Karpas-422 (cell line): ENCODE measurements around the gene AVPI1. TPM values are rescaled to one million over a fixed set of nuclear protein-coding genes. Genes with fewer than 3 reads are reported as not detected.

Experiments used
- DNase-seq: peaks from one replicate; pipeline ENCODE4 v3.0.0-alpha.2; 2015
- H2AFZ ChIP-seq: fragments of 200-600 bp; sonication (generic); 2 replicates; pipeline ENCODE4 v1.6.1; 2014; ENCODE audit warnings: antibody characterized with exemption, low read length, mixed read lengths
- H3K27ac ChIP-seq: fragments of 200-600 bp; sonication (generic); 2 replicates; pipeline ENCODE4 v1.5.1; 2014; ENCODE audit warnings: mild to moderate bottlenecking, low read length, moderate library complexity
- H3K27me3 ChIP-seq: fragments of 200-600 bp; sonication (generic); 2 replicates; pipeline ENCODE4 v1.6.1; 2014; ENCODE audit warnings: low read length, mixed read lengths
- H3K36me3 ChIP-seq: fragments of 200-600 bp; sonication (generic); 2 replicates; pipeline ENCODE4 v1.6.1; 2014; ENCODE audit warnings: low read length, mixed read lengths; ENCODE audit not compliant: insufficient read depth
- H3K4me1 ChIP-seq: fragments of 200-600 bp; sonication (generic); 2 replicates; pipeline ENCODE4 v1.6.1; 2014; ENCODE audit warnings: mild to moderate bottlenecking, low read length, mixed read lengths
- H3K4me2 ChIP-seq: fragments of 200-600 bp; sonication (generic); 2 replicates; pipeline ENCODE4 v1.6.1; 2014; ENCODE audit warnings: low read length, low read depth, mild to moderate bottlenecking; ENCODE audit not compliant: poor library complexity, severe bottlenecking
- H3K4me3 ChIP-seq: fragments of 200-600 bp; sonication (generic); 2 replicates; pipeline ENCODE4 v1.5.1; 2014; ENCODE audit warnings: mild to moderate bottlenecking, antibody characterized with exemption, low read length, mixed read lengths
- H3K79me2 ChIP-seq: fragments of 200-600 bp; sonication (generic); 2 replicates; pipeline ENCODE4 v1.6.1; 2014; ENCODE audit warnings: mild to moderate bottlenecking, low read length, mixed read lengths
- H3K9ac ChIP-seq: fragments of 200-600 bp; sonication (generic); 2 replicates; pipeline ENCODE4 v1.6.0; 2014; ENCODE audit warnings: low read length
- H3K9me2 ChIP-seq: fragments of 200-600 bp; sonication (generic), shearing (Covaris generic); replicated peaks from 2 replicates; pipeline ENCODE4 v1.6.0; 2014; ENCODE audit warnings: mild to moderate bottlenecking, low read length, moderate library complexity; ENCODE audit not compliant: insufficient read depth
- H3K9me3 ChIP-seq: fragments of 300-700, 200-600 bp; sonication (generic); 2 replicates; pipeline ENCODE4 v1.6.1; 2014; ENCODE audit warnings: low read length, mixed read lengths
- H4K20me1 ChIP-seq: fragments of 200-600 bp; sonication (generic); 2 replicates; pipeline ENCODE4 v1.6.1; 2014; ENCODE audit warnings: mild to moderate bottlenecking, antibody characterized with exemption, low read length, low read depth; ENCODE audit not compliant: insufficient read depth
- total RNA-seq: library from RNA; depleted of rRNA; stranded (reverse); fragments of >200 nt; shearing (Covaris generic); gene quantifications from 2 replicates; pipeline ENCODE4 v1.2.3, GENCODE V29; 2014; ENCODE audit warnings: low replicate concordance; rRNA removed

The AVPI1 gene, protein sequence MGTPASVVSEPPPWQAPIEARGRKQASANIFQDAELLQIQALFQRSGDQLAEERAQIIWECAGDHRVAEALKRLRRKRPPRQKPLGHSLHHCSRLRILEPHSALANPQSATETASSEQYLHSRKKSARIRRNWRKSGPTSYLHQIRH
- not detected in 2 replicates for total RNA-seq

DNA sequence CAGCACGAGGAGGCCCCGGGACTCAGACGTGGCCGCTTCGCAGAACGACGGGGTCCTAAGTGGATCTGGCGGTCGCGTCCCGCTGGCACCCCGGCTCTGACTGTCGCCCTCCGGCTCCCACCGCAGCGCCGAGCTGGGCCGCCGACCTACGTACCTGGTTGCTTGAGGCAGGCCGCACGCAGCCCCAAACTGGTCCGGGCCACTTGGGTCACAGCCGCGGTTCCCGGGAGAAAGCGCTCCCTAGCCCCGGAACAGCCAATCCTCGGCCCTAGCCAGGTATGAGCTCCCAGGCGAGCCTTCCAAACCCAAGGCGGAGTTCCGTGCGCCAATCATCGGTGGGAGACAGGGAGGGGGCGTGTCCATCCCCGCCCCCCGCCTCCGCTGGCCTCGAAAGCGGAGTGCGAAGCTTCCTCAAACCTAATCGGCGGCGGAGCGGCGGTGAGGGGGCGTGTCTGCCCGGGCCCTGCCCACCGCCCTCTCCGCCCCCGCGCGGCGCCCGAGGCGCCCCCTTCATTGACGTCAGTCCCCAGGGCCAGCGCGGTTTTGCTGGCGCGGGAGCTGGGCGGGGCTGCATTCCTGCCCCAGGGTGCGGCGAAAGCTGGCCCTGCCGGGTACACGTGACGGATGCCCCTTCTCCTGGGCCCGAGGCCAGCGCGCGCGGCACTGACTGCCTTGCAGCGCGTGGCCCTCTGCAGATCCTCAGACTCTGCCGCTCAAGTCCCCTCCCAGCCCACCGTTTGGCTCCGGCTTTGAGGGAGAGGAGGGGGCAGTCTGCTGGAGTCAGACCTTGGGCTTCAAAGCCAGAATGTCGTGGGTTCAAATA lies at the start of gene AVPI1:
Gene AVPI1, minus strand, starts transcription at position 280 of the 823 bp plus-strand sequence. CDS start 7,336 bp downstream, outside the sequence.
- Histone ChIP-seq H3K4me1 (peaks cover 11% of the 10 kb centered on the region), H3K4me2 (peak within 1 kb of the TSS; percentile 73), H3K79me2 (no peaks in the 10 kb centered on the region), H3K4me3 (peak within 1 kb of the TSS; percentile 64), H4K20me1 (no peaks in the 10 kb centered on the region), H3K27ac (no peak within 1 kb of the TSS), H3K36me3 (no peaks in the 10 kb centered on the region), H3K9me2 (no peaks in the 10 kb centered on the region), H2AFZ (peak within 1 kb of the TSS; percentile 94), H3K27me3 (no peaks in the 10 kb centered on the region), H3K9me3 (no peaks in the 10 kb centered on the region), H3K9ac (peak within 1 kb of the TSS; percentile 72)
- DNase-seq = peak; percentile 93

DNA sequence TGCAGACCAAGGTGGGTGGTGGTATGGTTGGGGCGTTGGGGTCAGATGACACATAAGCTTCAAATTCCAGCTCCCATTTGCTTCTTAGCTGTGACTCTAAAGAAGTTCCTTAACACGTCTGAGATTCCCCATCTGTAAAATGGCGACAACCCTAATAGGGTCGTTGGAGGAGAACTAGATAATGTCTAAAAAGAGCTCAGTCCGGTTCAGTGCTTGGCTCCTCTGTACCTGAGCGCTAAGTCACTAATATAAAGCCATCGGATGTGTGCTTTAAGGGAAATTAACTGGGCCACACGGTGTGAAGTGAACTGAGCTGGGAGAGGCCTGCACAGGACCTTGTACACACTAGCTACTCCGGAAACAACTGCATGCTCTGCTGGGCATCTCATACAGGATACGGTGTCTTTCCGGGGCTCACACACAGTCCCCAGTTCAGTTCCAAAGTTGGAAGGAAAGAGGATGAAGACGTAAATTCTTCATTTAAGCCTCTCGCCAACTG lies 49.4 kb upstream of the AVPI1 start:
- Histone ChIP-seq H3K4me1 (peaks cover 34% of the 10 kb centered on the region), H3K36me3 (peaks cover 3% of the 10 kb centered on the region; the same call in 1 of the 2 replicates), H3K4me2 (peak overlapping the region; percentile 69)

DNA sequence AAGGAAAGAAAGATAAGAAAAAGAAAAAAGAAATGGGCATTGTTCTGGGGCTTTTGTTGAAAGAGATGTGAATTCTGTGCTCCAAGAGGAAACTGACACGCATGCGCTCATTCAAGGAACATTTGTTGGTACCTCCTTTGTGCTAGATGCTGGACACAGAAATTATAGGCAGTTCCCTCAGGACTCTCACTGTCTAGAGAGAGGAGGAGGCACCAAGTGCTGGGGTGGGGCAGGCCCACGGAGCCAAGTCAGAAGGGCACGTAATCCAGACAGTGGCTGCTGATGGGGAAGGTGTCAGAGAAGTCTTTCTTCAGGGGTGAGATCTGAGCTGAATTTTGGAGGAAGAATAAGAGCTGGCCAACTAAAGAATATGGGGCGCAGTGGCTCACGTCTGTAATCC lies 47.0 kb upstream of the AVPI1 start:
- no peaks in the 10 kb centered on the region for H3K36me3 ChIP-seq
- H3K27me3 ChIP-seq = no peaks in the 10 kb centered on the region
- H3K4me3 ChIP-seq = no peak overlapping the region
- no peaks in the 10 kb centered on the region for H3K9me2 ChIP-seq
- no peak overlapping the region for H3K27ac ChIP-seq
- peaks cover 16% of the 10 kb centered on the region for H3K4me1 ChIP-seq
- no peak overlapping the region for H3K9ac ChIP-seq
- H4K20me1 ChIP-seq = no peaks in the 10 kb centered on the region
- no peak overlapping the region for H2AFZ ChIP-seq
- no peak overlapping the region for H3K4me2 ChIP-seq
- H3K79me2 ChIP-seq = peaks cover 18% of the 10 kb centered on the region
- no peak for DNase-seq
- no peaks in the 10 kb centered on the region for H3K9me3 ChIP-seq

More for the DNA sequence above, 49.4 kb upstream of the AVPI1 start:
- Histone ChIP-seq H3K9ac (peak overlapping the region; percentile 94; the same call in 1 of the 2 replicates), H3K79me2 (peaks cover 35% of the 10 kb centered on the region), H3K9me2 (no peaks in the 10 kb centered on the region), H4K20me1 (no peaks in the 10 kb centered on the region), H3K27ac (no peak overlapping the region), H3K9me3 (no peaks in the 10 kb centered on the region), H2AFZ (peak overlapping the region; percentile 42; the same call in 1 of the 2 replicates), H3K27me3 (no peaks in the 10 kb centered on the region), H3K4me3 (peak overlapping the region; percentile 92; the same call in 1 of the 2 replicates)
- no peak for DNase-seq

DNA sequence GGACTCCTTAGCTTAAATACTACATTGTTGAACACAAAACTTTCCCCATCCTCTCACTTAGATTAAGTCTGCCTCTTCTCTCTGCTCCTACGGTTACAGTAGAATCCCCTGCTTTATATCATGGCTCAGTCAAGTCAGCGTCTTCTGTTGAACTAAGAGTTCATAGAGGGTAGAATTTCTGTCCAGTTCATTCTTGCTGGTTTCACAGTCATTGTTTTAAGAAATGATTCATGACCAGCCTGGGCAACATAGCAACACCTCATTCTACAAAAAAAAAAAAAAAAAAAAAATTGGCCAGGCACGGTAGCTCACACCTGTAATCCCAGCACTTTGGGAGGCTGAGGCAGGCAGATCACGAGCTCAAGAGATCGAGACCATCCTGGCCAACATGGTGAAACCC lies 46.2 kb upstream of the AVPI1 start:
- Histone ChIP-seq H3K9me3 (no peaks in the 10 kb centered on the region), H3K4me3 (no peak overlapping the region), H3K79me2 (peaks cover 12% of the 10 kb centered on the region), H4K20me1 (no peaks in the 10 kb centered on the region), H2AFZ (no peak overlapping the region), H3K36me3 (no peaks in the 10 kb centered on the region), H3K9ac (no peak overlapping the region), H3K4me2 (no peak overlapping the region), H3K27me3 (no peaks in the 10 kb centered on the region), H3K4me1 (peaks cover 10% of the 10 kb centered on the region), H3K9me2 (no peaks in the 10 kb centered on the region), H3K27ac (no peak overlapping the region)
- no peak for DNase-seq

DNA sequence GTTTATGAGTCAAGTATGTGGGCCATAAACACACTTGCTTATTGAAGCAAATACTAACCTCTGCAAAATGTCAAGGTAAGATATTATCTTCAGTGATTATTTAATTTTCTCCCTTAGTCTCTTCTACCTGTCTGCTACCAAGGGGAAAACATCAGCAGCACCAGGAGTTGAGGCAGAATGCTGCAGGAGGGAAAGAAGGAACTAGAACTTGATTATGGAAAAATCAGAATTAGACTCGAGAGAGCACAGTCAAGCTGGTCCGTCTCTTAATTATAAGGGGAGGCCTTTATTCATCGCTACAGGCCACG lies 45.0 kb upstream of the AVPI1 start:
- H3K27me3 ChIP-seq = no peaks in the 10 kb centered on the region
- no peaks in the 10 kb centered on the region for H3K79me2 ChIP-seq
- no peak overlapping the region for H3K27ac ChIP-seq
- H3K4me3 ChIP-seq = no peak overlapping the region
- no peak overlapping the region for H3K9ac ChIP-seq
- H3K9me2 ChIP-seq = no peaks in the 10 kb centered on the region
- H2AFZ ChIP-seq = no peak overlapping the region
- H3K9me3 ChIP-seq = no peaks in the 10 kb centered on the region
- H3K4me1 ChIP-seq = peaks cover 6% of the 10 kb centered on the region
- DNase-seq = no peak
- no peak overlapping the region for H3K4me2 ChIP-seq
- H4K20me1 ChIP-seq = no peaks in the 10 kb centered on the region
- H3K36me3 ChIP-seq = no peaks in the 10 kb centered on the region

DNA sequence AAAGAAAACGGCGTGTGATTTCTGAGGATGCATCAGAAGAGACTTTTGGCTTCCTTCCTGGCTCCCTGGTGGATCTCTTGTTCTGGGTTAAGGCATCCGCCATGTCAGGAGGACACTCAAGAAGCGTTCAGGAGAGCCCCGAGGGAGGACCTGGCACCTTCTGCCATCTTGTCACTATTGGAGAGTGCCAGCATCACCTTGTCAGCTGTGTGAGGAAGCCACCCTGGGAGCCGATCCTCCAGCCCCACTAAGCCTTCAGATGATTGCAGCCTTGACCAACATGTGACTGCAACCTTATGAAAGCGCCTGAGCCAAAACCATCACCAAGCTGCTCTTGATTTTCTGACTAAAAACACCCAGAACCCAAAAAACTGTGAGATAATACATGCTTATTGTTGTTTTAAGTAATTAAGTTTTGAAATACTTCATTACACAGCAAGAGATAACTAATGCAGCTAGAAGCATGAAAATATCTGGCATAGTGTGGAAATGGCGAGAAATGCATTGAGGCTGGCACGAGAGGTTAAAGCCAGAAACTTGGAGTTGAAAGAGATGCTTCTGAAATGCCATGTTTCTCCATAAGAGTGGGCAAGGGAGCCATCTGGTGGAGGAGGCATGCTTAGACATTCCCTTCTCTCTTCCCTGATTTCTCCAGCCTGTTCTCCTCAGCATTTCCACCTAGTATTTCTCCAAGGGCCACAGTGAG lies 44.5 kb upstream of the AVPI1 start:
- no peaks in the 10 kb centered on the region for H3K79me2 ChIP-seq
- peak; percentile 65 for DNase-seq
- no peaks in the 10 kb centered on the region for H4K20me1 ChIP-seq
- H3K4me2 ChIP-seq = no peak overlapping the region
- no peak overlapping the region for H3K9ac ChIP-seq
- no peaks in the 10 kb centered on the region for H3K36me3 ChIP-seq
- peaks cover 2% of the 10 kb centered on the region for H3K4me1 ChIP-seq
- no peak overlapping the region for H3K4me3 ChIP-seq
- no peak overlapping the region for H3K27ac ChIP-seq
- no peak overlapping the region for H2AFZ ChIP-seq
- H3K9me3 ChIP-seq = no peaks in the 10 kb centered on the region
- no peaks in the 10 kb centered on the region for H3K27me3 ChIP-seq
- H3K9me2 ChIP-seq = no peaks in the 10 kb centered on the region

DNA sequence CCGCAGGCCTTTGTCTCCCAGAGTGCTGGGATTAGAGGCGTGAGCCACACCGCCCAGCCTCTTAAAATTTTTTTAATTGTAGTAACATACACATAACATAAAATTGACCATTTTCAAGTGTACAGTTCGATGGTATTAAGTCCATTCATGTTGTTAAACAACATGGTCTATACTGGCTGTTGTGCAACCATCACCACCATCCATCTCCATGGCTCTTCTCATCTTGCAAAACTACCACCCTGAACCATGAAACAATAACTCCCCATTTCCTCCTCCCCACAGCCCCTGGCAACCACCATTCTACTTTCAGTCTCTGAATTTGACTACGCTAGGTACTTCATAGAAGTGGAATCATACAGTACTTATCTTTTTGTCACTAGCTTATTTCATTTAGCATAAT lies 42.0 kb upstream of the AVPI1 start:
- no peaks in the 10 kb centered on the region for H3K9me3 ChIP-seq
- H3K4me3 ChIP-seq = no peak overlapping the region
- no peaks in the 10 kb centered on the region for H3K79me2 ChIP-seq
- H3K36me3 ChIP-seq = no peaks in the 10 kb centered on the region
- no peaks in the 10 kb centered on the region for H4K20me1 ChIP-seq
- no peaks in the 10 kb centered on the region for H3K4me1 ChIP-seq
- DNase-seq = no peak
- H3K27ac ChIP-seq = no peak overlapping the region
- no peak overlapping the region for H3K9ac ChIP-seq
- no peak overlapping the region for H2AFZ ChIP-seq
- no peaks in the 10 kb centered on the region for H3K27me3 ChIP-seq
- no peaks in the 10 kb centered on the region for H3K9me2 ChIP-seq
- H3K4me2 ChIP-seq = no peak overlapping the region

DNA sequence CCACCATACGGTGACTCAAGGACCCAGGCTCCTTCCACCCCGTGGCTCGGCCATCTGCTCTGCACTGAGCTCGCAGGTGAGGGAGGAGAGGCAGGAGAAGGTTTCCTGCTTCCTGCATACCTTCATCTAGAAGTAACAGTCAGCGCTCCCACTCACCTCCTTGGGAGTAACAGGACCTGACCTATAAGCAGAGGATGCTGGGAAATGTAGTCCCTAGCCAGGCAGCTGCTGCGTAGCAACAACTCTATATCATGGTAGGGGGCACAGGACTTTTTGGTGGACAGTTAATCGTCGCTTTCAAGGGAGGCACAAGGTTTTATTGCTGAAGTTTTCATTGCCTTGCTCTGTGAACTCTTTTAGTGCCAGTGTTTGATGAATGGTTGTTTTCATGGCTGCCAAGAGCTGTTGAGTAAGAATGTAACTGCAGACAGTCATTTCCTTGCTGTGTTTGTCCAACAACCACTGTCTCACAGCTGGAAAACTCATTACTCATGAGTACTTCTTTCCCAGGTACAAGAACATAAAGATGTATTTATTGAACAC lies 39.7 kb upstream of the AVPI1 start:
- H3K4me3 ChIP-seq = no peak overlapping the region
- H3K9me3 ChIP-seq = no peaks in the 10 kb centered on the region

More for the DNA sequence above, 39.7 kb upstream of the AVPI1 start:
- Histone ChIP-seq H3K79me2 (no peaks in the 10 kb centered on the region), H3K36me3 (no peaks in the 10 kb centered on the region), H3K9ac (no peak overlapping the region), H3K9me2 (no peaks in the 10 kb centered on the region), H4K20me1 (no peaks in the 10 kb centered on the region), H3K4me2 (peak overlapping the region; percentile 24), H3K27me3 (no peaks in the 10 kb centered on the region), H3K4me1 (no peaks in the 10 kb centered on the region), H2AFZ (0 out of 2 replicates have a peak overlapping the region, but pooled peaks have one; percentile 36), H3K27ac (no peak overlapping the region)
- no peak for DNase-seq
